SU-DHL-6 (cell line): ENCODE measurements around the gene RALGDS.

ENCODE experiments used
- CTCF ChIP-seq: fragments of 200-600 bp; sonication (generic); IDR thresholded peaks from one replicate; pipeline ENCODE4 v1.5.1; 2017; ENCODE audit warnings: antibody characterized with exemption, mild to moderate bottlenecking, low read length, moderate library complexity; ENCODE audit not compliant: insufficient read depth, poor library complexity, severe bottlenecking
- EZH2phosphoT487 ChIP-seq: fragments of 200-600 bp; sonication (generic), shearing (Covaris generic); conservative IDR thresholded peaks from 2 replicates; pipeline ENCODE4 v1.6.1; 2018; ENCODE audit warnings: mild to moderate bottlenecking, antibody characterized with exemption, low read length, moderate library complexity, mixed read lengths

GRCh38 chr9:133151041-133151440 lies 30.0 kb upstream of the RALGDS start:
- TF ChIP-seq CTCF = no peak
- no peak for TF ChIP-seq EZH2phosphoT487
